ENCODE measurements around the gene NT5DC1.

DNA sequence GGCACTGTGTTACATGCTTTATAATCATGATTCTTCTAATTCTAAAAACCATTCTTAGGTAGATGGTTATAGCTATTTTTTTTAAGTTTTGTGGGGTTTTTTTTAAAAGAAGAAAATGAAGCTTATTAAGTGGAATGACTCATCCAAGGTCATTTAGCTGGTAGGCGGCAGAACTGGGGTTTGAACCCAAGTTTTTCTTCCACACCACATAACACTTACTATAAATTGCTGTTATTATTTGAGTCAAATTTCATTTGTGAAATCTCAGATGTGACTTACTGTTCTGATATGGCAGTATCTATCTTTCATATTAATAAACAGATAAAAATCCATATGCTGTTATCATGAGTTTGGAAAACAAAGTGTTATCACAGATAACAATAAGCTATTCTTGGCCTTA, 35.7 kb downstream of the NT5DC1 start:
- TF ChIP-seq, protein P1, sequence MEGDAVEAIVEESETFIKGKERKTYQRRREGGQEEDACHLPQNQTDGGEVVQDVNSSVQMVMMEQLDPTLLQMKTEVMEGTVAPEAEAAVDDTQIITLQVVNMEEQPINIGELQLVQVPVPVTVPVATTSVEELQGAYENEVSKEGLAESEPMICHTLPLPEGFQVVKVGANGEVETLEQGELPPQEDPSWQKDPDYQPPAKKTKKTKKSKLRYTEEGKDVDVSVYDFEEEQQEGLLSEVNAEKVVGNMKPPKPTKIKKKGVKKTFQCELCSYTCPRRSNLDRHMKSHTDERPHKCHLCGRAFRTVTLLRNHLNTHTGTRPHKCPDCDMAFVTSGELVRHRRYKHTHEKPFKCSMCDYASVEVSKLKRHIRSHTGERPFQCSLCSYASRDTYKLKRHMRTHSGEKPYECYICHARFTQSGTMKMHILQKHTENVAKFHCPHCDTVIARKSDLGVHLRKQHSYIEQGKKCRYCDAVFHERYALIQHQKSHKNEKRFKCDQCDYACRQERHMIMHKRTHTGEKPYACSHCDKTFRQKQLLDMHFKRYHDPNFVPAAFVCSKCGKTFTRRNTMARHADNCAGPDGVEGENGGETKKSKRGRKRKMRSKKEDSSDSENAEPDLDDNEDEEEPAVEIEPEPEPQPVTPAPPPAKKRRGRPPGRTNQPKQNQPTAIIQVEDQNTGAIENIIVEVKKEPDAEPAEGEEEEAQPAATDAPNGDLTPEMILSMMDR (conservative IDR thresholded peaks at IDR 0.05; ENCODE audit: low read depth, low read length): no peak
- TF ChIP-seq EZH2 (IDR thresholded peaks at IDR 0.05; ENCODE audit: borderline replicate concordance, low read depth, low read length, poor library complexity, severe bottlenecking): no peak
